GM19324 (cell line): ENCODE measurements around the gene C1QTNF6.
"Not testable (repeated sequence)": the region's sequence is repeated elsewhere in the genome, so short reads cannot be mapped to it uniquely, and the experiment has no call there.

Experiments
- ATAC-seq: cut with Tn5 transposase; IDR thresholded peaks from one replicate; pipeline ENCODE4 v1.9.1; 2021; ENCODE audit warnings: mild to moderate bottlenecking, moderate library complexity; ENCODE audit not compliant: unreplicated experiment, low FRiP score

Gene C1QTNF6

DNA sequence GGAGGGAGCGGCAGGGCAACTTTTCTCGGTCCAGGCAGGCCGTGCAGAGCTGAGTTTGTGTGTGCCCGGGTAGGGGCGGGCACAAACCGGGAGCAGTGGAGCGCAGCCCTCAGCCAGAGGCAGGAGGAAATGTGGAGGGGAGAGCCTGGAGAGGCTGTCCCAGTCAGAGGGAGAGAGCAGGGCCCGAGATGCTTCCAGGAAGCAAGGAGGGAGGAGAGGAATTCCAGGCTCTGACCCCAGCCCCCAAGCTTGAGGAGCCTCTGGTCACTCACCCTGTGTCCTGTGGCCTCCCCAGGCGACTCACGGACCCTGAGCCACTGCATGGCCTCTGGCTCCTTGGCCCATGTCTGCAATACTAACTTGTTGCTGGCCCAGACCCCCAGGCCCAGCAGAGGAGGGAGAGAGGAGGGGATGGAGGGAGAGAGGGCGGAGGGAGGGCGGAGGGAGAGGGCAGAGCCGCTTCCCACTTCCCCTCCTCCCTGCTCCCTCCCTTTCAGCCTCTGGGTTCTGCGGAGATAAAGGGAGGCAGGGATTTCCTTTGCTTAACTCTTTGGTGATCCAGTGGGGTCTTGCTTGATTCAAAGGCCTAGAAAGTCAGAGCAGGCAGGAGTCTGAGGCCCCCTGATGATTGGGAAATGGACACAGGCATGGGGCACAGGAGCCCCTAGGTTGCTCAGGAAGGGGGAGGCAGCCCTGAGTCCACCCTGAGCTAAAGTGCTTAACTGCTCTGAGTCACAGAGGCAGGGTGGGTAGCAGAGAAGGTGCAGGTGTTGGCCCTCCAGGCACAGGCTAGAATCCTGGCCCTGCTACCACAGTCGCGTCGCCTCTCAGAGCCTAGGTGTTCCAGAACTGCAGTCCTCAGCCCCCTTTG is at the start of gene C1QTNF6:
Gene C1QTNF6, minus strand, starts transcription at position 357 of the 871 bp plus-strand sequence. Its CDS starts 34 bp downstream, at position 323.
- no peak for ATAC-seq

DNA sequence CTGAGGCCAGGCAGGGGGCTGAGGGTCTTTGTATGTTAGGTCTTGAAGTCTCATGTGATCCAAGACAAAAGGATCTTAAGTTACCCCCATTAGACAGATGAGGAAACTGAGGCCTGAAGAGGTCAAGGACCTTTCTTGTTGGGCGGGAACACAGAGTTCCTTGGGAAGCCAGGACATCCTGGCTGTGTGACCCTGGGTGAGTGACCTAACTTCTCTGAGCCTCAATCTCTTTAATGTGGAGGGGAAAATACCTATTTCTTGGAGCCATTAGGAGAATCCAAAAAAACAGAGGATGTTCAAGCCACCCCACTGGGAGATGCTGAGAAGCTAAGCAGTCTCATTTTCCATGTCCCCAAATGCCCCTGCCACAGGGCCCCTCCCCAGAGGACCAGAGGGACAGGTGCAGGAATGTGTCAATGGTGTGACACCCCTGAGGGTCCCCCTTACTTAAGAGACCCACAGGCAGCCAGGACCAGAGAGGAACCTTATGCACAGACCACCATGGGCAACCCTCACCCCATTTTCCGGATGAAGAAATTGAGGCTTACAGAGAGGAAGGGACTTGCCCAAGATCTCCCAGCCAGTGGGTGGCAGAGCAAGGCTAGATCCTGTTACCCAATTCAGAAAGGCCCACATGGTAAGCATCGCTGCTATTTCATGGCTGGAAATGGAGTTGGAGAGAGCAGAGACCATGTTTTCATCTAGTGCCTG is 48.0 kb upstream of the C1QTNF6 start:
- no peak for ATAC-seq

DNA sequence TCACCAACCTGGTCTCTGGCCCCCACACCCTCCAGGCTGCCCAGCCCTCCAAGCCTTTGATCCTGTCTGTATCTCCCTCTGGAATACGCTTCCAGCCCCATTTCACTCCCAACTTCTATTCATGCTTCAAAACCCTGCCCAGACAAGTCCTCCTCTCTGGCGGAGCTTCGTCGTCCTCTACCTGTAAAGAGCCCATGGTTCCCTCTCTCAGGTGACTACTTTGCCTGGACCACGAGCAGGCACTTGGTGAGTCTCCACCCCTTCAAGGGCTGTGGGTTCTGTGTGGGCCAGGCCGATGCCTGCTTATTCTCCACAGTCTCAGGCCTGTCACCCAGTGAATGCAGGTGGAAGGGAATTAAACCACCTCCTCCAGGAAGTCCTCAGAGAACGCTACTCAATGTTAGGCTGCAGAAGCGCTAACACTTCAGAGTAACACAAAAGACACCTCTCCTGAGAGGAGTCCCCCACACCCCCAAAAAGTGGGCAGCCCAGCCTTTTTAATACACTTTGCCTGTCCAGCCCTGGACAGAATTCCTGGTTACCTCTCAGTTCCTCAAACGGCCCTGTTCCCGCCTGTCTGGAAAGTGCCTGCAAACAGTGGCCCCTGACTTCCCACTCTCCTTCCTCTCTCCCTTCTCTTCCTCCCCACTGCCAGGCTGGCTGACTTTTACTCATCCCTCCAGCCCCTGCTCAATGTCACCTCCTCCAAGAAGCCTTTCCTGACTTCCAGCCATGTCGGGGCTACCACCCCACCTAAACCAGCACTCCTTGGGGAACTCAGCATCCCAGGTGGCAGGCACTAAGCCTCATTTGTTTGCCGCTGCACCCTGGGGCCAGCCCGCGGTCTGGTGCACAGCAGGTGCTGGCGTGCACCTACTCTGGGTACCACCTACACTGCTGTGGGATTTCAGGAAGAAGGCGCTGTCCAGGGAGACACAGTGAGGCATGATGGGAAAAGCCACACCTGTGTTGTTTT is 47.0 kb upstream of the C1QTNF6 start:
- ATAC-seq = no peak

DNA sequence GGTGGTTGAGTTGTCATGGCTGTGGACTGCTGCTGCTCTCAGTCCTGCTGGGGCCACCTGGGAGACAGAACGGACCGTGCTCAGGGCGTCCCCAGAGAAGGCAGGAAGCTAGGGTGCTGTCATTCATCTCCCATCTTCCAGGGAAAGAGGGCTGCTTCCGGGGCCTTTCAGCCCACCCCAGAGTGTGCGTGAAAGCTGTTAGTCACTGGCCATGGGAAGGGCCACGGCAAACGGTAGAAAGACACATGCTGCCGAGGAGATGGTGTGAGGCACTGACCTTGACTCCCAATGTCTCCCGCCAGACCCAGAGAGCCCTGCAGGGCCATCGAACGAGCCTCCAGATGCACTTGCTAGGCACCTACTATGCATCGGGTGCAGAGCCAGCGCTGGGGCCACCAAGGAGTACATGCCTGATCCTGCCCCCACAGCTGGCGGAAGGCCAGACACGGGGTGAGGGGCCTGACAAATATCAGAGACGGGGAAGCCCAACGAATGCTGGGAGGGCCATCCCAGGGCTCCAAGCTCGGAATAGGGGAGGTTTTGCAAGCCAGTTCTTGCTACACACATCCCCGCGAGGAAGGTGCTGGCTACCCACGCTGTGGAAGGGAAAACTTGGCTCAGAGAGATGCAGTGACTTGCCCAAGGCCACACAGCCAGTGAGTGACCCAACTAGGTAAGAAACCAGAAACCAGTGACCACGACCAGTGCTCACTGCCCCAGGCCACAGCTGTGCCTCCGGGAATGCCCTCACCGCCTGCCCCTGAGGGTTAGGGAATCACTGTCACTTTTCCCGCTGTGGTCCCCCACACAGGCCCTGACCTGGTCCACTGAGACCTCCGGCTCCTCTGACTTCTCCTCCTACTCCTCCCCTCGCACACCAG is 45.9 kb upstream of the C1QTNF6 start:
- no peak for ATAC-seq

DNA sequence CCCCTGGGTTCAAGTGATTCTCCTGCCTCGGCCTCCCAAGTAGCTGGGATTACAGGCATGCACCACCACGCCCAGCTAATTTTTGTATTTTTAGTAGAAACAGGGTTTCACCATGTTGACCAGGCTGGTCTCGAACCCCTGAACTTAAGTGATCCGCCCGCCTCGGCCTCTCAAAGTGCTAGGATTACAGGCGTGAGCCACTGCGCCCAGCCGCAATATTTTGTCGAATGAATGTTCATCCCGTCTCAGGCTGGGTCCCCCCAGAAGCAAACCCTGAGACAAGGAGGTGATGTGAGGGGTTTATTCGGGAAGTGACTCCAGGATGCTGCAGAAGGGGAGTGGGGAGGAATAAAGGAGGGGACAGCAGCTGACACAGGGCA is 45.3 kb upstream of the C1QTNF6 start:
- not testable (repeated sequence) for ATAC-seq

DNA sequence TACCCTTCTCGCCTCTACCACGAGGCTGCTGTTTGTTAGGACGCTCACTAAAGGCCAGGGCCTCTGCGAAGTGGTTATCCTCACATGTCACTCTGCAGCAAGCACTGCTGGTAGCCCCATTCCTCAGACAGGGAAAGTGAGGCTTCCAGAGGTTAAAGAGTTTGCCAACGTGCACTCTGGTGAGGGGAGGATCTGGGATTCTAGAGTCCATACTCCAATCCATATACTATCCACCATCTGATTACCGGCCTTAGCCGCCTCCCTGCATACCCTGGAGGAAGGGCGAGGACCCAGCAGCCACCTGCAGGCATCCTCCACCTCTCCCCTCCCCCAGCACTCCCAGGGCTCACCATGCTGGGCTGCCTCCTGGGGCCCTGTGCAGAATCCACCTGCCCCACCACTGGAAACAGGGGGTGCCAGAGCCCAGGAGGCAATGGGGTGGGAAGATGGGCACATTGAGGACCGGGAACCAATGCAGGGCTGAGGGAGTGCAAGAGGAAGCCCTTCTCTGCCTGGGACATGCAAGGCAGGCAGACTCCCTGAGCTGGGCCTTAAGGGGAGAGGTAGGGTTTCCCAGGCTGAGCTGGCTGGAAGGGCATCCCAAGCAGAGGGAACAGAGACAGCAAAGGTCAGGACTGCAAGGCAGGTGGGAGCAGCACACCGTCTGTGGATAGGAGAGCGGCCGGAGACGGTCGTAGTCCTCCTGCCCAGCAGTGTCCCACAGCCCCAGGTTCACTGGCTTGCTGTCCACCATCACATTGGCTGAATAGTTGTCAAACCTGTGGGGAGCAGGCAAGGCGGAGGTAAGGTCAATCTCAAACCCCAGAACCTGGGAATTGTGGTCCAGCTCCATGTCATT is 44.3 kb upstream of the C1QTNF6 start:
- ATAC-seq = no peak

DNA sequence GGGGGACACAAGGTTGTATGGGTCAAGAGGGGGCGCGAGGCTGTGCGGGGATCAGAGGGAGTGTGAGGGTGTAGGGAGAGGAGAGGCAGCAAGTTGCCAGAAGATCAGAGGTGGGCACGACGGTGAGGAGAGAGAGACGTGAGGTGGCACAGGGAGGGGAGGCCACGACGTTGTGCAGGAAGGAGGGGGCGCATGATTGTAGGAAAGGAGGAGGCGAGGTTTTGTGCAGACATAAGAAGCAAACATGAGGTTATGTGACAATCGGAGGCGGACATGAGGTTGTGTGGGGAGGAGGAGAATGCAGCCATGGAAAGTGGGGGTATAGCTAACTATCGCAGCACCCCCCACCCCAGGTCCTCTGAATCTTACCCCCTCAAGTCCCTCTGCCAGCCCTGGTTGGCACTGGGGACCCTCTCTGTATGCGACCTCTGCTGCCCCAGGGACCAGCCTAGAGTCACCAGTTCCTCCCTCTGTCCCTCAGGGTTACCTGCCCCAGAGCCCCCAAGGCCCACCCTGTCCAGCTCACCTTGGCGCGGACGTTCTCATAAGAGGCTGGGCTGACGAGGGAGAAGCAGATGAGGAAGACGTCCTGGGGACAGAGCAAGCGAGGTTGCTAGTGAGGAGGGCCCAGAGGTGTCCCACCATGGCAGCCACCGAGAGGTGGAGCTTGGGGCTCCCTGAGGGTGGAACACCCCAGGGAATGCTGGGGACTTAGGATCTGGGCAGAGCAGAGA is 43.5 kb upstream of the C1QTNF6 start:
- ATAC-seq = no peak

DNA sequence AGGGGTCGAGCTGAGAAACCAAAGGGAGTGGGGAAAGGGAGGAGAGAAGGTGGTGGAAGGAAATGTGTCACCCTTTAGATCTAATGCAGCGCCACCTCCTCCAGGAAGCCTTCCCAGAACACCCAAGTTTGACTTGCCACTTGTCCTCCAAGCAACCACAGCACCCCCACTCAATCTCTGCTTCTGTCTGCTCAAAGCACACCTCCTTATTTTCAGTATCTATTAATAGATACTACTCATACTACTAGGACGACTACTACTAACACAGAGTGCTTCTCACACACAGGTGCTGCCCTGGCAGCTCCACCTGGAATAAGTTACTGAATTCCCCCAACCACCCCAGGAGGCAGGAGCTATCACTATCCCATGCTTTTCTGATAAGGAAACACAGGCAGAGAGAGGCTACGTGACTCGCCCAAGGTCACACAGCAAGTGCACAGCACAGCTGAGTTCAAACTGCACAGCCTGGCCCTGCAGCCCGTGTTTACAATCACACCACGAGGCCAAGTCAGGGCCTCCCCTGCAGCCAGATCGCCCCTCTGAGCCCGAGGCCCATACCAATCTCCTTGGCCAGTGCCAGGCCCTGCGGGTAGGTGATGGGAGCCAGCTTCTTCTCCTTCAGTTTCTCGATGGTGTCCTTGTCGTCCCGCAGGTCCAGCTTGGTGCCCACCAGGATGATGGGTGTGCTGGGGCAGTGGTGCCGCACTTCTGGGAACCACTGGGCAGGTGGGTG is 42.8 kb upstream of the C1QTNF6 start:
- no peak for ATAC-seq

DNA sequence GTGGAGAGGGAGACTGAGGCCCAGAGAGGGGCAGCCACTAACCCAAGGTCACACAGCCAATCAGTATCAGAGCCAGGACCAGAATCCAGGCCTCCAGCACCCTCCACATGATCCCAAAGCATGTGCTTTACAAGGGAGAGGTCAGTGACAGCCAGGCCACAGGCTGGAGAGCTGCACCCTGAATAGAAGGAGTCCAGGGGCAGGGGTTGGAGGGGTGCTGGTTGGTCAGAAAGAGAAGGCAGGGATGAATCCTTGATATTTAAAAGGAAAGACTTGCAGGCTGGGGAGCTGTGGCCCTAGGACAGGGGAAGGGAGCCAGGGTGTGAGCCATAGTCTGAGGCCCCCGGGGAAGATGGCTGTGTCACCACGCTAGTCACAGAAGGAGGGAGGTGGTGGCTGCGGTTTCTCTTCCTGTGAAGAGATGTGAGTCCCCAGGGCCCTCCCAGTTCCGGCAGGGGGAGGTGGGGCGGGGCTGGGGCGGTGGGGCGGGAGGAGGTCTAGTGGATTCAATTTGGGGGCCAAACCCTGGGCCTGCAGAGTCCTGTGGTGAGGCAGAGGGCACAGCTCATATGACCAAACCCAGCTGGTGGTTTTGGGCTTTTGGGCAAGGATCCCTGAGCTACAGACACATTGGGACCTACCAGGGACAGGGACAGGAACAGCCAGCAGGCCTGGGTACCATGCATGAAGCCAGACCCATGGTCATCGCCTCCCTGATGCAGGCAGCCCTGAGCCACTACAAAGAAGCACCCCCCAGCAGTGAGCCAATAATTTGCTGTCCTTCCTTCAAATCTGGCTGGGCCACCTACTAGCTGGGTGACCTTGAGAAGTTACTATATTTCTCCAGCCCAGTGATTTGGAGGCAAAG is 42.0 kb upstream of the C1QTNF6 start:
- ATAC-seq = no peak

DNA sequence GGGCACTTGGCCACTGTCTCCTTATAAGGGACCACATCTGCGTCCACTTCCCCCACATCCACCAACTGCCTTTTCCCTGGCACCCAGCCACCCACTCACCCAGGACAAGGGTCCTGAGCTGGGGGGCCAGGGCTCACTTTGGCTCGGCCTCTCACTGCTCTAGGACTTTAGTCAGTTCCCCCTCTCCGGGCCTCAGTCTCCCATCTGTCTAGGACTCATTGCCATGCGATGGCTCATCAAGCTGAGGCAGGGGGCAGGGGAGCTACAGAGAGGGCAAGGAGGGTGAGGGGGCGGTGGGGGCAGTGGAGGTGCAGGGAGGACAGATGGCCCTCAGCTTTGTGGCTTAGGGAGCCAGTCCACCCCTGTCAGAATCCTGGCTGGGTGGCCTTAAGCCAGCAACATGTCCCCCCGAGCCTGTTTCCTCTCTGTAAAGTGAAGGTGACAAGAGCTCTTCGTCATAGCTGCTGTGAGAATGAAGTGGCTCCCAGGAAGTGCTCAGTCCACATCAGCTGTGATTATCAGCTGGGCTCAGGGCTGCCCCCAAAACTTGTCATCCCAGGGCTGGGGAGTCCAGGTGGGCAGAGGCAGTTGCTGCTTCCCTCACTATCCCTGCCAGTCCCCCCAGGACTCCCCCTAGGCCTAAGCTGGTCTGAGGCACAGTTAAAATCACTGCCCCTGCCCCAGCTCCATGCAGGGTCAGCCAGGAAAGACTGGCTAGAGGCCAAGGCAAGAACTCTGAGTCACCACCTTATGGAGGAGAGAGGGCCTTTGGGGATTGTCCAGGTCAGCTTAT is 41.2 kb upstream of the C1QTNF6 start:
- ATAC-seq = no peak

DNA sequence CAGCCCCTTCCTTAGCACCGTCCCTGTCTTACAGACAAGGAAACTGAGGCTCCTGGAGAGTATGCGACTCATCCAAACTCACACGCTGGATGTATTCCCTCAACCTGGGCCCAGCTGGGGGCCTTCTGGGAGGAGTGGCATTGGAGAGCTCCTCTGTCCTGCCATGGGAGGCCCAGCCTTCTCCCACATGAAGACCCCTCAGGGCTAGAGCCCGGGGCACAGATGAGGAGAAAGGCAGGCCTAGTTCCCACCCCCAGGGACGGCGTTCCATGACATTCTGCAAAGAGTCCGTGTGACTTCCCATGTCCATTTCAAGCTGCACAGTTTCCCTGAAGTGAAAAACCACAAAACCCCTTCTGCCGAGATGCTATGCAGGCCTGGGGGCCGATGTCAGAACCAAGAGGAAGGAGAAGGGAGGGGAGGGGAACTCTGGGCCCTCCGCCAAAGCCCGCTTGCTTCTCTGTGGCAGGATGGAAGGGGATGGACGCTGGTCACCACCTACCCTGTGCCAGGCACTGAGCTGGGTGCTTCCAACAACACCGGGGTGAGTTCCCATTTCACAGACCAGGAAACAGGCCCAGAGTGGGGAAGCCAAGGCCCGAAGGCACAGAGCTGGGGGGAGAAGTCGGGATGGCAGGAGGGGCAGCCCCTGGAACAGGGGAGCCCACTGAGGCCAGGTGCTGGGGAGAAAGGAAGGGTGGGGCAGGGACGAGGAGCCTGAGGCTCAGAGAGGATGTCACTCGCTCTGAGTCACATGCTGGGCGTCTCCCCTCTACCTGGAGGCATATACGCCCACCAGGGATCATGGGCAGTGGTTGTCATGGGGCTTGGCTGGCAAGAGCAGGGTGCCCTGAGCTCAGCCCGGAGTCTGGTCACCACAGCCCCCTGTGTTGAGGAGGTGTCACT is 40.3 kb upstream of the C1QTNF6 start:
- ATAC-seq = no peak

DNA sequence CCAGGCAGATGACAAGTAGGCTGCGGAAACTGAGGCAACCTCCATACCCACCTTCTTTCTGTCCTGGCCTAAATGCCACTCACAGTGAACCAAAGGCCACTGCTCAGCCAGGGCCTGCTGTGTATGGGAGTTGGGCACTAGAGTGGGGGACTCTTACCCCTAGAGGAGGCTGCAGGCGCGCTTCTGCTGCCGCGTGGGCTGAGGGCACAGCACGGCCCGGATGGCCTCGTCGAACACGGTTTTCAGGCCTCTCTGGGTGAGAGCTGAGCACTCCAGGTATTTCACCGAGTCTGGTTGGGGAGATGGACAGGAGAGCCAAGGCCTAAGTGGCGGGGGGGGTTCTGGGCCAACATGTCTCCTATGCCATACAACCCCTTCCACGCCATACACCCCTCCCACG is 38.5 kb upstream of the C1QTNF6 start:
- ATAC-seq = no peak

DNA sequence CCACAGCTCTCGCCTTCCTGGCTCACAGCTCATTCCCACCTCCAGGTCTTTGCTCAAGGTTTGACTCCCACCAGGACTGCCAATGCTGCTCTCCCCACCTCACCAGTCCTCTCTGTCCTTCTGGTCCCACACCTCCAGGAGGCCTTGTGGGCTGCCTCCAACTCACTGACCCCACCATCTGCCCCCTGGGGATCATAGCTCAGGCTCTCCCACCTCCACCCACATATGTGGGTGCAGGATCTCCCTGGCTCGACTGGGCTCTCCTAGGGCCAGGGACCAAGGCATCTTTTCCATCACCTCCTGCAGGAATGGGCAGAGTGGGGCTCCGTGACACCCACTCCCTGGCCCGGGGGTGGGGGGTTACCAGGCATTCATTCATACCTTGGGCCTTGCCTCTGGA is 38.0 kb upstream of the C1QTNF6 start:
- no peak for ATAC-seq

DNA sequence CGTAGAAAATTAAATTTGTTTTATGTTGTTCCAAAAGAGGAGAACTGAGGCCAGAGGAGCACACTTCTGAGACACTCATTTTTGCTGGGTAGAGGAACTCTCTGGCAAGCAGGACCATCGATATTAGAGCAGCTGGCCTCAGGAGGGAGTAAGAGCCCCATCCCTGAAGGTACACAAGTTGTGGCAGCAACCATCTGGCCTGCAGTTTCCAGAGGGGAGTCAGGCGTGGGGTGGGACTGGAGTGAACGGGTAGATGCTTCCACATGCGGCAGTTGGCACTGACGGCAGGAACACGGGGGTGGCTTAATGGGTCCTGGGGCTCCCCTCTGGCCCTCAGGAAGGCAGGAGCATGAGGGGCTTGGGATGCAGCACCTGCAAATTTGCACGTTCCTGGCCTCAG is 37.4 kb upstream of the C1QTNF6 start:
- ATAC-seq = no peak
